GM18868 (cell line): ENCODE data around the gene RASSF4.
A peak's percentile ranks its signal among the peaks of the same experiment; 100 is the strongest.

Experiments used
- ATAC-seq: cut with Tn5 transposase; IDR thresholded peaks from one replicate; pipeline ENCODE4 v1.9.1; 2021; ENCODE audit warnings: mild to moderate bottlenecking, moderate library complexity; ENCODE audit not compliant: unreplicated experiment

The RASSF4 gene

GRCh38 chr10:44947371-44948152, 12.0 kb upstream of the RASSF4 start:
- ATAC-seq, result peak; percentile 65

DNA sequence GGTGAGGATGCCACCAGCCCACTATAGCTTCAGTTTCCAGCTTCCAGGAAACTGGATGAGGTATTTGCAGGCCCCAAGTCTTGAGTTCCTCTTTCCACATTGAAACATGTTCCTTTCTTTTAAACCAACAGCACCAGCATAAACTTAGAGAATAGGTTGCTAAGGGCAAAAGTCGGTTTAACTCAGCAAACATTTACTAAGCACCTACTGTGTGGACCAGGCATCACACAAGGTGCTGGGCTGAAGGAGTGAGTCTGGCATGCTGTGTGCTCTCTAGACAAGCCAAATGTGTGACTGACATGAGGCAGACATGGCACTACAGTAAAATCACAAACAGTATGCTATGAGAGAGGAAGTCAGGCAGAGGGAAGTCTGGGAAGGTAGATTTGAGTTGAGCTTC, 11.0 kb upstream of the RASSF4 start:
- ATAC-seq, result no peak

DNA sequence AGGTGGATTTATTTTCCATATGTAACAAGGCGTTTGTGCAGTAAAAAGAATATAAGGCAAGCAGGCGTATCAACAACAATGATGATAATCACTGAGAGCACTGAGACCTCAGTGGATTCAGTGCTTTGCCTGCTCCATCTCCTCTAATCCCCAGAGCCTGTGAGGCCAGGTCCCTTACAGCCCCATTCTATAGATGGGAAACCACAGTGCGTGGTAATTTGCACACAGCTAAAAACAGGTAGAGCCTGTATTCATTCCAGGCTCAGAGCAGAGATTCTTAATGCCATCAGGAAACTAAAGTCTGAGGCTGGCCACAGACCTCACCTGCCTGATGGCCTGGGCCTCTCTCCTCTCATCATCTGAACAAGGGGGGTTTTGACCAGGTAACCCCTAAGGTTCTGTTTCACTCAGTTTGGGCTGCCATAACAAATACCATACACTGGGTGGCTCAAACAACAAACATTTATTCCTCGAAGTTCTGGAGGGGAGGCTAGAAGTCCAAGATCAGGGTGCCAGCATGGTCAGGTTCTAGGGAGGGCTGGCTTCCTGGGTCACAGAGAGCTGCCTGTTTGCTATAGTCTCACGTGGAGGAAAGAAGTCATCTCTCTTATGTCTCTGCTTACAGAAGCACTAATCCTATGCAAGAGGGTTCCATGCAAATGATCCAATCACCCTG, 10.3 kb upstream of the RASSF4 start:
- ATAC-seq, result no peak

GRCh38 chr10:44949915-44950314, 9.7 kb upstream of the RASSF4 start:
- no peak for ATAC-seq

- no peak for ATAC-seq
Observed at GRCh38 chr10:44950326-44951225, 9.0 kb upstream of the RASSF4 start.

DNA sequence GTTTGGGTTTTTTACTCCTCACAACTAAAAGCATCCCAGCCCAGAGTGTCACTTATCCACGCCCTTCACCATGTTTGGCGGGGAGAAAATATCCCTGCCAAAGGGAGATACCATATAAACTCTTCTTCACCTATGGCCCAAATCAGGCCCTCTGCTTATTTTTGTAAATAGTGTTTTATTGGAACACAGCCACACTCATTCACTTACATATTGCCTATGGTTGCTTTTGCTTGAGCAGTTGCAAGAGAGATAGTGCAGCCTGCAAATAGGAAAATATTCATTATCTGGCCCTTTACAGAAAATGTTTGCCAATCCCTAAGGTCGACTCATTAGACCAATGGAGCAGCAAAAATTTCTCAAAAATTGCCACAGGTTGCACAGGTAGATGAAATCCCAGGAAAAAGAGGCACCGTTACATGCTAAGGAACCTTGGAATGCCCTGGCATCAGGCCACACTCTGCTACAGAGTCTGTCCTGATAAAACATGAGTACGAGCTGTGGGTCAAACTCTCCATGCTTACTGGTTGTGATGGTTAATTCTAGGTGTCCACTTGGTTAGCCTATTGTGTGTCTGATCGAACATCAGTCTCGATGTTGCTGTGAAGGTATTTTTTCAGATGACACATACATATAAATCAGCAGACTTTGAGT, 7.9 kb upstream of the RASSF4 start:
- no peak for ATAC-seq

- ATAC-seq, result no peak
Observed at GRCh38 chr10:44952779-44953231, 6.8 kb upstream of the RASSF4 start.

DNA sequence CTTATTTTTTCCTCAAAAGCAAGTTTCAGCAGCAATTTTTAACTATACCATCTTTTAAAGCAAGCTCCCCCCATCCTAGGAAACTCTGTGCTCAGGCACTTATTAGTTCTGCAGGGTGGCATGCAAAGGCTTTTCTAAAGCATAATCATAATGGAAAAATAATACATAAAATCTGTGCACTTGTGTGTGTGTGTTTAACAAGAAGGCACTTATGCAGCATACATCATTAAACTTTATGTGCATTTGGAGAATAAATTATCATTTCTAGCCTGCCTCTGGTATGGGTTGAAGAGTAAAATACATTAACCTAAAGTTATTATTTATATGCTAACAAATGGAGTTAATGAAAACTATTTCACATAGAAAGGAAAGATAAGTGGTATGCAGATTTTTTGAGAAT, 5.6 kb upstream of the RASSF4 start:
- ATAC-seq, result no peak

GRCh38 chr10:44954962-44955361, 4.6 kb upstream of the RASSF4 start:
- ATAC-seq, result no peak

DNA sequence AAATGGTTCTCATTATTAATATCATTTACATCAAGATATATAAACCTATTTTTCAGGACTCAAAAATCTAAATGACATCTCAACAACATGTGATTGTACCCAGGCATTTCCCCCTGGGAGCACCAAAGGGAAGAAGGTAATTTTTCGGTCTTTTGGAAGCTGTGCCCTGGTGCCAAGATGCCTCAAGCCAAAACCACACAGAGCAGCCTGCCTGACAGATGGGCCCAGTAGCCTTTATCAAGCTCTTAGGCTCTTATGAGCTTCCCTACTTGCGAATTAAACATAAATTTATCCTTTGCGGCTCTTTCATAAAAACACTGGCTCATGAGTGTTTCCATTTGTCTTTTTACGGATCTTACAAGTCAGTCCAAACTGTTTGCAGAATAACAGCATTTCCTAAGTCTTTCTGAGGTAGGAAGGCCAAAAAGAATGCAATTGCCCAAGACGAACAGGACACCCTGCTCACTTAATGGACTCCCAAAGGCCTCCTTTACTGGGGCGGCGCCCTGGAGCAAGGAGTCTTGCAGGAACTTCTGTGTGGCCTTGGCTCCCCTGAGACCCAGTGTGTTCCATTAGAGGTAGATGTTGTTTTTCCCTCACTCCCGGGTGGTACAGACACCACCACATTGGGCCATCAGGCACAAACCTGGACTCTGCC, 4.1 kb upstream of the RASSF4 start:
- ATAC-seq, result no peak

- no peak for ATAC-seq
Observed at GRCh38 chr10:44956226-44956625, 3.4 kb upstream of the RASSF4 start.

GRCh38 chr10:44956717-44957706, 2.6 kb upstream of the RASSF4 start:
- ATAC-seq, result no peak

- ATAC-seq, result no peak
Observed at GRCh38 chr10:44958196-44958897, 1.3 kb upstream of the RASSF4 start.

DNA sequence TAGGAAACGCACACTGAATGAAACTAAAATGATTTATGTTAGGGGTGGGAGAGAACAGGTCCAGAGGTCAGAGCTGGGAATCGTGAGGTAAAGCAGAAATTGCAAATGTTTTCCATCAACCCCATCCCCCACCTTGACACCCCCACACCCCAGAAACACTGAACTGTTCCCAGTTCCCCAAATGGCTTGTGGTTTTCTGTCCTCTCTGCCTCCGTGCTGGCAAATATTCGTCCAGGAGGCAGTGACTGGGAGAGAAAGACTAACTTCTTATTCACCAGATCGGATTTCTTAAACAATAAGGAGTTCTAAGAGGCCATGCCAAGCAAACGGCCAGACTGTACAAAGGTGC, 730 bp upstream of the RASSF4 start:
- ATAC-seq, result no peak

- ATAC-seq, result no peak
Observed at GRCh38 chr10:44960088-44960460, 472 bp downstream of the RASSF4 start.

GRCh38 chr10:44960482-44961229, 1.1 kb downstream of the RASSF4 start:
- ATAC-seq, result no peak

DNA sequence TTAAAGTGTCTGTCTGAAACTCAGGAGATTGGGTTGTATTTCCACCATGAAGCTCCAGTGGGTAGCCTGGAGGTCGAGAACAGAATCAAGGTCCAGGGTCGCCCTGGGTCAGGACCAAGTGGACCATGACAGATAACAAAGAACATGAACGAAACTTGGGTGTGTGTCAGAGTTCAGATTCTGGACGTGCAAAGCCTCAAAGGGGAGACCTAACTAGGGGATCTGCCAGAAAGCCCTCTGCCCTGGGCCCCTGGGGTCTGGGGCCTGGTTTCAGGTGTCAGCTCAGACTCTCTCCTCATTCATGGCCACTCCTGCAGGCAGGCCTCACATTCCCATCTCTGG, 1.6 kb downstream of the RASSF4 start:
- ATAC-seq, result no peak
